H1 (cell line): Measurements from ENCODE around the gene SLC11A1. TPM values are rescaled to one million over a fixed set of nuclear protein-coding genes. Genes with fewer than 3 reads are reported as not detected.

ENCODE experiments used
- ASH2L ChIP-seq: fragments of 200-600, 300-600 bp; sonication (generic); IDR thresholded peaks from one replicate; pipeline ENCODE4 v1.7.1; 2017; ENCODE audit warnings: low read length
- CREB1 ChIP-seq: IDR thresholded peaks from 2 replicates; pipeline ENCODE4 v1.6.1; 2012; ENCODE audit warnings: inconsistent platforms
- EGR1 ChIP-seq: IDR thresholded peaks from 2 replicates; pipeline ENCODE4 v1.6.1; 2011; ENCODE audit warnings: low read depth, low read length, borderline replicate concordance
- EZH2 ChIP-seq: fragments of 200-600 bp; sonication (generic); IDR thresholded peaks from 2 replicates; pipeline ENCODE4 v1.7.1; 2012; ENCODE audit warnings: low read depth, mild to moderate bottlenecking, moderate library complexity, low read length, inconsistent platforms; ENCODE audit not compliant: severe bottlenecking
- HDAC6 ChIP-seq: IDR thresholded peaks from one replicate; pipeline ENCODE4 v1.7.1; 2012; ENCODE audit warnings: low read depth, mild to moderate bottlenecking, inconsistent platforms, low read length, moderate library complexity
- KDM4A ChIP-seq: IDR thresholded peaks from one replicate; pipeline ENCODE4 v1.7.1; 2012; ENCODE audit warnings: low read depth, mild to moderate bottlenecking, moderate library complexity, low read length, inconsistent platforms; ENCODE audit not compliant: severe bottlenecking
- RBBP5 ChIP-seq: IDR thresholded peaks from 2 replicates; pipeline ENCODE4 v1.7.1; 2012; ENCODE audit warnings: low read depth, mild to moderate bottlenecking, inconsistent platforms, low read length, moderate library complexity, borderline replicate concordance
- polyA plus RNA-seq, 7 experiments: library from polyadenylated mRNA; depleted of rRNA in 3 of 7; stranded (reverse) in 5 of 7; unstranded in 2 of 7; fragments of >200 nt in 5 of 7; fragments of 200-250 nt in 2 of 7; gene quantifications; 1 replicate in 5 of 7; 2 replicates in 1 of 7; 4 replicates in 1 of 7; pipeline versions ENCODE4 v1.2.1 to v1.2.3, GENCODE V29; 2011 to 2013; ENCODE audit warnings: missing spikeins in 2 of 7, mixed read lengths in 2 of 7
- total RNA-seq: library from RNA; stranded (reverse); fragmentation: NEBNext Ultra II Directional; extraction: Animal tissue kit (Norgen Biotek cat#: 25700); gene quantifications from 2 replicates; pipeline ENCODE4 v1.2.1, GENCODE V29; 2021
- TF ChIP-seq, protein P1 (sequence below): fragments of 300-600 bp; sonication (generic); IDR thresholded peaks from 2 replicates; pipeline ENCODE4 v1.7.1; 2012; ENCODE audit warnings: low read length, moderate library complexity, mild to moderate bottlenecking, inconsistent platforms; ENCODE audit not compliant: insufficient replicate concordance

SLC11A1 gene
- total and polyA plus RNA-seq, 2 of the 8 experiments (the other 6 are each of a cell fraction or from before 2014, with no cell fraction given): 0.20 to 0.43 TPM

DNA sequence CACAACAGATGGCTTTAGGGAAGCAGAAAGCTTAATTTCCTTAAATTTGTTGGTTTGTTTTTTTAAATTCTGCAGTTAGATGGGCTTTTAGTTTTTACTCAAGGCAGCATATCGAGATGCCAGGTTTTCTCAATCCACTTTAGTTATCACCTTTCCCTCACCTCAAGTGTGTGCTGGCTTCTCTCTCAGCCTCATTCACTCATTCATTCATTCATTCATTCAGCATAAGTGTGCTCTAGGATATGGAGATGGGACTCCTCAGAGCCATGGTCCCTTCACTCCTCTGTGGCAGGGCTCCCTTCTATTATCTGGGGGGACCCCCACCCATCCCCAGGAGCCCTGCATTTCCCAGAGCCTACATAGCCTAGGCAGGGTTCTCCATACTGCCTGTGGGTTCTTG, 55.9 kb downstream of the SLC11A1 start (continued):
- TF ChIP-seq, protein P1, sequence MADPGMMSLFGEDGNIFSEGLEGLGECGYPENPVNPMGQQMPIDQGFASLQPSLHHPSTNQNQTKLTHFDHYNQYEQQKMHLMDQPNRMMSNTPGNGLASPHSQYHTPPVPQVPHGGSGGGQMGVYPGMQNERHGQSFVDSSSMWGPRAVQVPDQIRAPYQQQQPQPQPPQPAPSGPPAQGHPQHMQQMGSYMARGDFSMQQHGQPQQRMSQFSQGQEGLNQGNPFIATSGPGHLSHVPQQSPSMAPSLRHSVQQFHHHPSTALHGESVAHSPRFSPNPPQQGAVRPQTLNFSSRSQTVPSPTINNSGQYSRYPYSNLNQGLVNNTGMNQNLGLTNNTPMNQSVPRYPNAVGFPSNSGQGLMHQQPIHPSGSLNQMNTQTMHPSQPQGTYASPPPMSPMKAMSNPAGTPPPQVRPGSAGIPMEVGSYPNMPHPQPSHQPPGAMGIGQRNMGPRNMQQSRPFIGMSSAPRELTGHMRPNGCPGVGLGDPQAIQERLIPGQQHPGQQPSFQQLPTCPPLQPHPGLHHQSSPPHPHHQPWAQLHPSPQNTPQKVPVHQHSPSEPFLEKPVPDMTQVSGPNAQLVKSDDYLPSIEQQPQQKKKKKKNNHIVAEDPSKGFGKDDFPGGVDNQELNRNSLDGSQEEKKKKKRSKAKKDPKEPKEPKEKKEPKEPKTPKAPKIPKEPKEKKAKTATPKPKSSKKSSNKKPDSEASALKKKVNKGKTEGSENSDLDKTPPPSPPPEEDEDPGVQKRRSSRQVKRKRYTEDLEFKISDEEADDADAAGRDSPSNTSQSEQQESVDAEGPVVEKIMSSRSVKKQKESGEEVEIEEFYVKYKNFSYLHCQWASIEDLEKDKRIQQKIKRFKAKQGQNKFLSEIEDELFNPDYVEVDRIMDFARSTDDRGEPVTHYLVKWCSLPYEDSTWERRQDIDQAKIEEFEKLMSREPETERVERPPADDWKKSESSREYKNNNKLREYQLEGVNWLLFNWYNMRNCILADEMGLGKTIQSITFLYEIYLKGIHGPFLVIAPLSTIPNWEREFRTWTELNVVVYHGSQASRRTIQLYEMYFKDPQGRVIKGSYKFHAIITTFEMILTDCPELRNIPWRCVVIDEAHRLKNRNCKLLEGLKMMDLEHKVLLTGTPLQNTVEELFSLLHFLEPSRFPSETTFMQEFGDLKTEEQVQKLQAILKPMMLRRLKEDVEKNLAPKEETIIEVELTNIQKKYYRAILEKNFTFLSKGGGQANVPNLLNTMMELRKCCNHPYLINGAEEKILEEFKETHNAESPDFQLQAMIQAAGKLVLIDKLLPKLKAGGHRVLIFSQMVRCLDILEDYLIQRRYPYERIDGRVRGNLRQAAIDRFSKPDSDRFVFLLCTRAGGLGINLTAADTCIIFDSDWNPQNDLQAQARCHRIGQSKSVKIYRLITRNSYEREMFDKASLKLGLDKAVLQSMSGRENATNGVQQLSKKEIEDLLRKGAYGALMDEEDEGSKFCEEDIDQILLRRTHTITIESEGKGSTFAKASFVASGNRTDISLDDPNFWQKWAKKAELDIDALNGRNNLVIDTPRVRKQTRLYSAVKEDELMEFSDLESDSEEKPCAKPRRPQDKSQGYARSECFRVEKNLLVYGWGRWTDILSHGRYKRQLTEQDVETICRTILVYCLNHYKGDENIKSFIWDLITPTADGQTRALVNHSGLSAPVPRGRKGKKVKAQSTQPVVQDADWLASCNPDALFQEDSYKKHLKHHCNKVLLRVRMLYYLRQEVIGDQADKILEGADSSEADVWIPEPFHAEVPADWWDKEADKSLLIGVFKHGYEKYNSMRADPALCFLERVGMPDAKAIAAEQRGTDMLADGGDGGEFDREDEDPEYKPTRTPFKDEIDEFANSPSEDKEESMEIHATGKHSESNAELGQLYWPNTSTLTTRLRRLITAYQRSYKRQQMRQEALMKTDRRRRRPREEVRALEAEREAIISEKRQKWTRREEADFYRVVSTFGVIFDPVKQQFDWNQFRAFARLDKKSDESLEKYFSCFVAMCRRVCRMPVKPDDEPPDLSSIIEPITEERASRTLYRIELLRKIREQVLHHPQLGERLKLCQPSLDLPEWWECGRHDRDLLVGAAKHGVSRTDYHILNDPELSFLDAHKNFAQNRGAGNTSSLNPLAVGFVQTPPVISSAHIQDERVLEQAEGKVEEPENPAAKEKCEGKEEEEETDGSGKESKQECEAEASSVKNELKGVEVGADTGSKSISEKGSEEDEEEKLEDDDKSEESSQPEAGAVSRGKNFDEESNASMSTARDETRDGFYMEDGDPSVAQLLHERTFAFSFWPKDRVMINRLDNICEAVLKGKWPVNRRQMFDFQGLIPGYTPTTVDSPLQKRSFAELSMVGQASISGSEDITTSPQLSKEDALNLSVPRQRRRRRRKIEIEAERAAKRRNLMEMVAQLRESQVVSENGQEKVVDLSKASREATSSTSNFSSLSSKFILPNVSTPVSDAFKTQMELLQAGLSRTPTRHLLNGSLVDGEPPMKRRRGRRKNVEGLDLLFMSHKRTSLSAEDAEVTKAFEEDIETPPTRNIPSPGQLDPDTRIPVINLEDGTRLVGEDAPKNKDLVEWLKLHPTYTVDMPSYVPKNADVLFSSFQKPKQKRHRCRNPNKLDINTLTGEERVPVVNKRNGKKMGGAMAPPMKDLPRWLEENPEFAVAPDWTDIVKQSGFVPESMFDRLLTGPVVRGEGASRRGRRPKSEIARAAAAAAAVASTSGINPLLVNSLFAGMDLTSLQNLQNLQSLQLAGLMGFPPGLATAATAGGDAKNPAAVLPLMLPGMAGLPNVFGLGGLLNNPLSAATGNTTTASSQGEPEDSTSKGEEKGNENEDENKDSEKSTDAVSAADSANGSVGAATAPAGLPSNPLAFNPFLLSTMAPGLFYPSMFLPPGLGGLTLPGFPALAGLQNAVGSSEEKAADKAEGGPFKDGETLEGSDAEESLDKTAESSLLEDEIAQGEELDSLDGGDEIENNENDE: no peak
- TF ChIP-seq HDAC6 (no peak), RBBP5 (no peak), KDM4A (no peak), EGR1 (no peak), CREB1 (no peak), ASH2L (no peak), EZH2 (no peak)
- TF ChIP-seq, all 59 proteins: peak for 0
